KMS-11 (cell line): ENCODE results near the gene KRTAP15-1.

Experiments
- H2AFZ ChIP-seq: fragments of 200-600 bp; sonication (generic); 2 replicates; pipeline ENCODE4 v1.6.1; 2016; ENCODE audit warnings: antibody characterized with exemption, mixed run types, low read depth
- H3K27ac ChIP-seq: fragments of 200-600 bp; sonication (generic); 2 replicates; pipeline ENCODE4 v1.6.1; 2016; ENCODE audit warnings: mild to moderate bottlenecking, mixed run types
- H3K27me3 ChIP-seq: fragments of 200-600 bp; sonication (generic); 2 replicates; pipeline ENCODE4 v1.6.1; 2017; ENCODE audit warnings: mild to moderate bottlenecking, low read depth, mixed run types, moderate library complexity; ENCODE audit not compliant: insufficient read depth
- H3K36me3 ChIP-seq: fragments of 200-600 bp; sonication (generic); 2 replicates; pipeline ENCODE4 v1.6.1; 2017; ENCODE audit warnings: mild to moderate bottlenecking, mixed run types; ENCODE audit not compliant: insufficient read depth
- H3K4me1 ChIP-seq: fragments of 200-600 bp; sonication (generic); 2 replicates; pipeline ENCODE4 v1.6.1; 2016; ENCODE audit warnings: mild to moderate bottlenecking, low read depth, mixed run types; ENCODE audit not compliant: poor library complexity, severe bottlenecking
- H3K4me2 ChIP-seq: fragments of 200-600 bp; sonication (generic); 2 replicates; pipeline ENCODE4 v1.7.0; 2016; ENCODE audit warnings: mild to moderate bottlenecking, mixed run types
- H3K4me3 ChIP-seq: fragments of 200-600 bp; sonication (generic); IDR thresholded peaks from 2 replicates; pipeline ENCODE4 v1.6.1; 2017; ENCODE audit warnings: low read depth, low read length, mixed read lengths; ENCODE audit not compliant: insufficient read depth
- H3K79me2 ChIP-seq: fragments of 200-600 bp; sonication (generic); 2 replicates; pipeline ENCODE4 v1.6.1; 2016; ENCODE audit warnings: low read depth, mixed run types; ENCODE audit not compliant: insufficient read depth
- H3K9ac ChIP-seq: fragments of 200-600 bp; sonication (generic); 2 replicates; pipeline ENCODE4 v1.6.1; 2016; ENCODE audit warnings: mild to moderate bottlenecking, mixed run types
- H4K20me1 ChIP-seq: fragments of 200-600 bp; sonication (generic); 2 replicates; pipeline ENCODE4 v1.6.1; 2016; ENCODE audit warnings: mild to moderate bottlenecking, mixed run types; ENCODE audit not compliant: insufficient read depth
- TF ChIP-seq, protein P1 (sequence below): fragments of 200-600 bp; sonication (generic); conservative IDR thresholded peaks from 2 replicates; pipeline ENCODE4 v1.6.1; 2017; ENCODE audit warnings: low read depth, mild to moderate bottlenecking, antibody characterized with exemption, low read length, moderate library complexity, mixed read lengths

Gene KRTAP15-1

DNA sequence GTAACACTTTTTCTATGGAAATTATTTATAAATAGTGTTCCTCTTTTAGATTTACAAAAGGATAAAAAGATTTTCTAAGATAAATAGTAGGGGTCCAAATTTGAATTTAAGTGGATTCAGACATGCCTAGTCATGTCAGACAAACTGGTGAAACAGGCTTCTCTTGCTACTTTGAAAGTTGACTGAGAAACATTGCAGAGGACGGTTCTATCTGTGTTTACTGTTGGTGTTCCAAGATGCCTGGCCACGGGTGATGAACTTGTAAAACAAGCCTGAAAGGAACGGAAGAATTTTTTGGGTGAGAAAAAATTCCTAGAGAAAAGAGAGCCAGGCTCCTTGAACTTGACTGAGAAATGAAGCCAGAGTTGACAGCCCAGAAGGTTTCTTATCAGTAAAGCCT, 37.9 kb downstream of the KRTAP15-1 start:
- Histone ChIP-seq H3K27me3 (no peaks in the 10 kb centered on the region), H3K4me3 (no peak overlapping the region), H3K9ac (no peak overlapping the region), H3K4me1 (no peaks in the 10 kb centered on the region), H4K20me1 (no peaks in the 10 kb centered on the region), H3K36me3 (no peaks in the 10 kb centered on the region), H3K27ac (no peak overlapping the region), H3K4me2 (no peak overlapping the region), H3K79me2 (no peaks in the 10 kb centered on the region), H2AFZ (no peak overlapping the region)
- TF ChIP-seq, protein P1, sequence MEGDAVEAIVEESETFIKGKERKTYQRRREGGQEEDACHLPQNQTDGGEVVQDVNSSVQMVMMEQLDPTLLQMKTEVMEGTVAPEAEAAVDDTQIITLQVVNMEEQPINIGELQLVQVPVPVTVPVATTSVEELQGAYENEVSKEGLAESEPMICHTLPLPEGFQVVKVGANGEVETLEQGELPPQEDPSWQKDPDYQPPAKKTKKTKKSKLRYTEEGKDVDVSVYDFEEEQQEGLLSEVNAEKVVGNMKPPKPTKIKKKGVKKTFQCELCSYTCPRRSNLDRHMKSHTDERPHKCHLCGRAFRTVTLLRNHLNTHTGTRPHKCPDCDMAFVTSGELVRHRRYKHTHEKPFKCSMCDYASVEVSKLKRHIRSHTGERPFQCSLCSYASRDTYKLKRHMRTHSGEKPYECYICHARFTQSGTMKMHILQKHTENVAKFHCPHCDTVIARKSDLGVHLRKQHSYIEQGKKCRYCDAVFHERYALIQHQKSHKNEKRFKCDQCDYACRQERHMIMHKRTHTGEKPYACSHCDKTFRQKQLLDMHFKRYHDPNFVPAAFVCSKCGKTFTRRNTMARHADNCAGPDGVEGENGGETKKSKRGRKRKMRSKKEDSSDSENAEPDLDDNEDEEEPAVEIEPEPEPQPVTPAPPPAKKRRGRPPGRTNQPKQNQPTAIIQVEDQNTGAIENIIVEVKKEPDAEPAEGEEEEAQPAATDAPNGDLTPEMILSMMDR, result no peak

DNA sequence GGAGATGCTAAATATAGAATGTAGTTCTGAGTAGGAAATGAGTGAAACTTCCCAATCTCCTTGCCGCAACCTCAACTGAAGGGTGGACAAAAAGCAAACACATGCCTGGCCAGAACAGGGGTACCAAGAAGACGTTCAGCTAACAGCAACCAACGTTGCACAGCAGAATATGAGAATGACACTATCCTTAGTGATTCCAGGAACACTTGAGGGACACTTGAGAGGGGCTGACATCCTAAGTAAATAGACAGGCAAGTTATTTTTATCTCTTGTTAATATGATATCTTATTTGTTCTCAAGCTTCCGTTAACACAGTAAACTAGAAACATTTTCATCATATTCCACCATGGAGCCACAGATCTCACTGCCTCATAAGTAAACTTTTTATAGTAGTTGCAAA, 39.2 kb downstream of the KRTAP15-1 start:
- H3K9ac ChIP-seq, result no peak overlapping the region
- no peaks in the 10 kb centered on the region for H4K20me1 ChIP-seq
- H3K4me1 ChIP-seq, result no peaks in the 10 kb centered on the region
- no peaks in the 10 kb centered on the region for H3K79me2 ChIP-seq
- H3K4me3 ChIP-seq, result no peak overlapping the region
- no peak overlapping the region for H2AFZ ChIP-seq
- H3K27ac ChIP-seq, result no peak overlapping the region
- H3K4me2 ChIP-seq, result no peak overlapping the region
- H3K36me3 ChIP-seq, result no peaks in the 10 kb centered on the region
- H3K27me3 ChIP-seq, result no peaks in the 10 kb centered on the region
- TF ChIP-seq, protein P1, result no peak

DNA sequence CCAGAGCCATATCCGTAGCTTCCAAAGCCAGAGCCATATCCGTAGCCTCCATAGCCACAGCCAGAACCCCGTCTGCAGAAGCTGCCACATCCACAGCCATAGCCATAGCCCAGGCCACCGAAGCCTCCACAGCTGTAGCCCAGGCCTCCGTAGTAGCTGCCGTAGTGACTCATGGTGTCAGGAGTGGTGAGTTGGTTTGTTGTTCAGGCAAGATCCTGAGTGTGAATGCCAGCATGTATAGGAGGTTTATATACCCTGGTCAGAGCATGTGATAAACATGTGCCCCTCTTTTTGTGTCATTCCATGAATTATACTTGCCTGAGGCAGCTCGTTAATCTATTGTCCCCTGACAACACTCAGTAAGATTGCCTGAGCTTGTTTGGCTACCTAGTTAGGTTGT, 40.1 kb downstream of the KRTAP15-1 start, which contains the start of gene KRTAP19-1:
Gene KRTAP19-1, minus strand, starts transcription at position 223 of the 400 bp plus-strand sequence. Its CDS starts 50 bp downstream, at position 173.
- Histone ChIP-seq H3K36me3 (no peaks in the 10 kb centered on the region), H3K9ac (no peak within 1 kb of the TSS), H3K4me1 (no peaks in the 10 kb centered on the region), H4K20me1 (no peaks in the 10 kb centered on the region), H2AFZ (no peak within 1 kb of the TSS), H3K27ac (no peak within 1 kb of the TSS), H3K79me2 (no peaks in the 10 kb centered on the region), H3K4me2 (no peak within 1 kb of the TSS), H3K27me3 (no peaks in the 10 kb centered on the region), H3K4me3 (no peak within 1 kb of the TSS)
- TF ChIP-seq, protein P1, result no peak

DNA sequence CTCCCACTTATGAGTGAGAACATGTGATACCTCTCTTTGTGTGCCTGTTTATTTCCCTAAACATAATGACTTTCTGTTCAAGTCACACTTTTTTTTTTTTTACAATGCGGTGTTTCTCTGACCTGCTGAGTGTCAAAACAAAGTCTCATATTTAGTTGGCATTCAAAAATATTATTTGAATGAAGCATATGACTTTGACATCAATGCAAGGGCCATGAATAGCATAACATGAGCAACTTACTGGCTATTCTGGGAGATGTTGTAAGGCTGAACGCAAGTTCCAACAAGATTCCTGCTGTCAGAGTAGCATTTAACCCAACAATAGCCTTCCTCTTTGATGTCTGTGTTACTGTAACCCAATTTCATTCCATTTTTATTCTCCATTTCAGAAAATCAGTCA, 42.1 kb downstream of the KRTAP15-1 start:
- Histone ChIP-seq H3K79me2 (no peaks in the 10 kb centered on the region), H2AFZ (no peak overlapping the region), H3K36me3 (no peaks in the 10 kb centered on the region), H3K4me2 (no peak overlapping the region), H3K27ac (no peak overlapping the region), H3K4me3 (no peak overlapping the region), H3K9ac (no peak overlapping the region), H3K27me3 (no peaks in the 10 kb centered on the region), H3K4me1 (no peaks in the 10 kb centered on the region), H4K20me1 (no peaks in the 10 kb centered on the region)
- TF ChIP-seq, protein P1, result no peak
